Loucy (cell line): ENCODE results near the gene ZNF546.

ENCODE experiments used
- H2AFZ ChIP-seq: fragments of 200-600 bp; sonication (generic); 2 replicates; pipeline ENCODE4 v1.6.0; 2016; ENCODE audit warnings: antibody characterized with exemption, mild to moderate bottlenecking, low read length, moderate library complexity
- H3F3A ChIP-seq: fragments of 200-600 bp; 2 replicates; pipeline ENCODE4 v1.6.0; 2016; ENCODE audit warnings: antibody characterized with exemption, low read depth, mild to moderate bottlenecking
- H3K27me3 ChIP-seq: fragments of 200-600 bp; sonication (generic); 2 replicates; pipeline ENCODE4 v1.6.1; 2014; ENCODE audit warnings: low read length, mild to moderate bottlenecking; ENCODE audit not compliant: insufficient read depth, poor library complexity, severe bottlenecking
- H3K36me3 ChIP-seq: fragments of 200-600 bp; sonication (generic); 2 replicates; pipeline ENCODE4 v1.6.1; 2016; ENCODE audit warnings: low read length; ENCODE audit not compliant: insufficient read depth
- H3K4me1 ChIP-seq: fragments of 200-600 bp; sonication (generic); 2 replicates; pipeline ENCODE4 v1.5.1; 2014; ENCODE audit warnings: low read length, mild to moderate bottlenecking; ENCODE audit not compliant: insufficient read depth, poor library complexity, severe bottlenecking
- H3K4me2 ChIP-seq: fragments of 200-600 bp; sonication (generic); 2 replicates; pipeline ENCODE4 v1.6.0; 2014; ENCODE audit warnings: antibody characterized with exemption, low read length, low read depth, mild to moderate bottlenecking; ENCODE audit not compliant: poor library complexity, severe bottlenecking
- H3K4me3 ChIP-seq: fragments of 200-600 bp; sonication (generic); 2 replicates; pipeline ENCODE4 v1.5.1; 2014; ENCODE audit warnings: low read length, mild to moderate bottlenecking, mixed read lengths; ENCODE audit not compliant: poor library complexity, severe bottlenecking
- H3K79me2 ChIP-seq: fragments of 200-600 bp; sonication (generic); 2 replicates; pipeline ENCODE4 v1.6.1; 2014; ENCODE audit warnings: low read length; ENCODE audit not compliant: insufficient read depth
- H3K9ac ChIP-seq: fragments of 200-600 bp; sonication (generic); 2 replicates; pipeline ENCODE4 v1.6.0; 2014; ENCODE audit warnings: mild to moderate bottlenecking, low read depth, low read length, moderate library complexity; ENCODE audit not compliant: poor library complexity, severe bottlenecking
- H3K9me2 ChIP-seq: fragments of 200-600 bp; sonication (generic); replicated peaks from 2 replicates; pipeline ENCODE4 v1.6.1; 2016; ENCODE audit warnings: low read depth, low read length, mixed read lengths
- H3K9me3 ChIP-seq: fragments of 200-600 bp; sonication (generic); 2 replicates; pipeline ENCODE4 v1.6.1; 2014; ENCODE audit warnings: mild to moderate bottlenecking, antibody characterized with exemption, low read length, low read depth; ENCODE audit not compliant: insufficient read depth
- H4K20me1 ChIP-seq: fragments of 200-600 bp; sonication (generic); 2 replicates; pipeline ENCODE4 v1.6.0; 2014; ENCODE audit warnings: antibody characterized with exemption, low read length, mild to moderate bottlenecking; ENCODE audit not compliant: insufficient read depth, poor library complexity, severe bottlenecking
- EZH2phosphoT487 ChIP-seq: fragments of 200-600 bp; IDR thresholded peaks from 2 replicates; pipeline ENCODE4 v1.6.1; 2018; ENCODE audit warnings: antibody characterized with exemption, mild to moderate bottlenecking, moderate library complexity, borderline replicate concordance
- TF ChIP-seq, protein P1 (sequence below): fragments of 200-600 bp; sonication (generic); conservative IDR thresholded peaks from 2 replicates; pipeline ENCODE4 v1.5.1; 2014; ENCODE audit warnings: mild to moderate bottlenecking, antibody characterized with exemption, low read length

ZNF546 gene

DNA sequence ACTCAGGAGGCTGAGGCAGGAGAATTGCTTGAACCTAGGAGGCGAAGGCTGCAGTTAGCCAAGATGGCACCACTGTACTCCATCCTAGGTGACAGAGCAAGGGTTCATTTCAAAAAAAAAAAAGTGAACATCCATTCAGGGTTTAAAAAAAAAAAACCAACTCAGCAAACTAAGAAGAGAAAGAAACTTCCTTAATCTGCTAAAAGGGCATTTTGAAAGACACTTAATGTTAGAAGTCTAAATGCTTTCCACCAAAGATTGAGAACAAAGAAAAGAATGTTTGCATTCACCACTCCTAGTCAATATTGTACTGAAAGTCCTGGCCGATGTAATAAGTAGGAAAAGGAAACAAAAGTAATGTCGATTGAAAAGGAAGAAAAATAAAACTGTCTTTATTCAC, 33.0 kb upstream of the ZNF546 start:
- H3K27me3 ChIP-seq, result no peaks in the 10 kb centered on the region
- H3K4me2 ChIP-seq, result no peak overlapping the region
- no peak overlapping the region for H2AFZ ChIP-seq
- H3K79me2 ChIP-seq, result no peaks in the 10 kb centered on the region
- no peak overlapping the region for H3K4me3 ChIP-seq
- H3F3A ChIP-seq, result no peaks in the 10 kb centered on the region
- no peak for TF ChIP-seq EZH2phosphoT487
- TF ChIP-seq, protein P1, sequence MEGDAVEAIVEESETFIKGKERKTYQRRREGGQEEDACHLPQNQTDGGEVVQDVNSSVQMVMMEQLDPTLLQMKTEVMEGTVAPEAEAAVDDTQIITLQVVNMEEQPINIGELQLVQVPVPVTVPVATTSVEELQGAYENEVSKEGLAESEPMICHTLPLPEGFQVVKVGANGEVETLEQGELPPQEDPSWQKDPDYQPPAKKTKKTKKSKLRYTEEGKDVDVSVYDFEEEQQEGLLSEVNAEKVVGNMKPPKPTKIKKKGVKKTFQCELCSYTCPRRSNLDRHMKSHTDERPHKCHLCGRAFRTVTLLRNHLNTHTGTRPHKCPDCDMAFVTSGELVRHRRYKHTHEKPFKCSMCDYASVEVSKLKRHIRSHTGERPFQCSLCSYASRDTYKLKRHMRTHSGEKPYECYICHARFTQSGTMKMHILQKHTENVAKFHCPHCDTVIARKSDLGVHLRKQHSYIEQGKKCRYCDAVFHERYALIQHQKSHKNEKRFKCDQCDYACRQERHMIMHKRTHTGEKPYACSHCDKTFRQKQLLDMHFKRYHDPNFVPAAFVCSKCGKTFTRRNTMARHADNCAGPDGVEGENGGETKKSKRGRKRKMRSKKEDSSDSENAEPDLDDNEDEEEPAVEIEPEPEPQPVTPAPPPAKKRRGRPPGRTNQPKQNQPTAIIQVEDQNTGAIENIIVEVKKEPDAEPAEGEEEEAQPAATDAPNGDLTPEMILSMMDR, result no peak
- no peak overlapping the region for H3K9ac ChIP-seq
- no peaks in the 10 kb centered on the region for H4K20me1 ChIP-seq
- H3K9me2 ChIP-seq, result no peaks in the 10 kb centered on the region
- H3K9me3 ChIP-seq, result no peaks in the 10 kb centered on the region
- H3K36me3 ChIP-seq, result no peaks in the 10 kb centered on the region
- H3K4me1 ChIP-seq, result no peaks in the 10 kb centered on the region

DNA sequence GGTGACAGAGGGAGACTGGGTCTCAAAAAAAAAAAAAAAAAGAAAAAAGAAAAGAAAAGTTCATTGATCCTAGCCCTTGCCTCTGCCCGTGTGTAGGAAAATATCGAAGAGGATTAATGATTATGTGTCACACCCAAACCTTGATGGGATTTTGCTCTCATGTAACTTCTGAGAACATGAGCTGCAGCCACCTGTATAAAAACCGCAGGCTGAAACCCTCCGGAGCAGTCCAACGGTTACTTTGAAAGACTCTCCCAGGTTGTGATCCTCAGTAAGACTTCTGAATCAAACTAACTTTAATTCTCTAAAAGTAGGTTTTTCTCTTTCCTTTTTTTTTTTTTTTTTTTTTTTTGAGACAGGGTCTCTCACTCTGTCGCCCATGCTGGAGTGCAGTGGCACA, 30.2 kb upstream of the ZNF546 start:
- Histone ChIP-seq H3F3A (no peaks in the 10 kb centered on the region), H3K9me2 (no peaks in the 10 kb centered on the region), H3K4me2 (no peak overlapping the region), H3K4me3 (no peak overlapping the region), H3K79me2 (peaks cover 7% of the 10 kb centered on the region), H2AFZ (no peak overlapping the region), H3K9ac (no peak overlapping the region), H3K36me3 (no peaks in the 10 kb centered on the region), H3K9me3 (no peaks in the 10 kb centered on the region), H3K27me3 (no peaks in the 10 kb centered on the region), H3K4me1 (peaks cover 11% of the 10 kb centered on the region), H4K20me1 (peaks cover 6% of the 10 kb centered on the region)
- TF ChIP-seq EZH2phosphoT487, result no peak
- TF ChIP-seq, protein P1, result no peak

DNA sequence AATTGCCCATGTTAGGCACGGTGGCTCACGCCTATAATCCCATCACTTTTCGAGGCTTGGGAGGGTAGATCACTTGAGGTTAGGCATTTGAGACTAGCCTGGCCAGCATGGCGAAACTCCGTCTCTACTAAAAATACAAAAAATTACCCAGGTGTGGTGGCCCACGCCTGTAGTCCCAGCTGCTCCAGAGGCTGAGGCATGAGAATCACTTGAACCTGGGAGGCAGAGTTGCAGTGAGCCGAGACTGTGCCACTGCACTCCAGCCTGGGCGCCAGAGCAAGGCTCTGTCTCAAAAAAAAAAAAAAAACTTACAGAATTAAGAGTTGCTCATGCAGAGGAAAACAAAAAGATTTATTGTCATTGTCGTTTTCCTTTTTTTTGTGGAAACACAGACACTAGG, 29.3 kb upstream of the ZNF546 start:
- no peaks in the 10 kb centered on the region for H3K36me3 ChIP-seq

More for the DNA sequence above, 29.3 kb upstream of the ZNF546 start:
- H3K4me1 ChIP-seq, result peaks cover 16% of the 10 kb centered on the region
- no peaks in the 10 kb centered on the region for H3F3A ChIP-seq
- no peaks in the 10 kb centered on the region for H3K9me2 ChIP-seq
- no peak overlapping the region for H3K9ac ChIP-seq
- no peaks in the 10 kb centered on the region for H3K27me3 ChIP-seq
- H3K9me3 ChIP-seq, result no peaks in the 10 kb centered on the region
- H2AFZ ChIP-seq, result no peak overlapping the region
- no peak overlapping the region for H3K4me3 ChIP-seq
- peaks cover 15% of the 10 kb centered on the region for H3K79me2 ChIP-seq
- TF ChIP-seq, protein P1, result no peak
- TF ChIP-seq EZH2phosphoT487, result no peak
- peaks cover 15% of the 10 kb centered on the region for H4K20me1 ChIP-seq
- H3K4me2 ChIP-seq, result no peak overlapping the region
